ENCODE data around the gene INPP4A. TPM values are rescaled to one million over a fixed set of nuclear protein-coding genes. Genes with fewer than 3 reads are reported as not detected.

Gene INPP4A
- total and polyA plus RNA-seq, 2 experiments from 2014 or later, result 7.9 to 13.1 TPM

DNA sequence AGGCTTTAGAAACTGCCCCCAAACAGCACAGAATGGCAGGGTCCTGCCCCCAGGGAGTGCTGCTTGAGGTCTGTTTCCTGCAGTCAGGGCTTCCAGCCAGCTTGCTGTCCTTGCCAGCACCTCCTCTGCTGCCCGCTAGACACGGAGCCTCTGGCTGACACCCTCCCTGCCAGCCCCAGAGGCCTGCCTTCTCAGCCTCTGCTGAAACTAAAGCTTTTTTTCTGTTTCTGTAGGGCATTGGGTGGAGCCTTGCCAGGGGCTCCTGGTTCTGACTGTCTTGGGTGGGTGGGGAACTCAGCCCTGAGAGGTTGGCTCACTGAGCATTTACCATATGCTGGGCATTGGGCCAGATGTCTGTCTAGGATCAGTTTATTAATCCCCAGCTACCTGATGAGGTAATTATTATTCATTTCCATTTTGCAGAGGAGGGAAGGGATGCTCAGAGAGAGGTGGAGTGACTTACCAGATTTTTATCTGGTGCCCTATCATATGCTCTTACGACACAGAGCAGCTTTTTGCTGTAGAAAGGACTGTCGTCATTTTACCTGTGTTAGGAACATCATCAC lies 35.4 kb downstream of the INPP4A start:
- H3K4me2 ChIP-seq, result no peak overlapping the region

DNA sequence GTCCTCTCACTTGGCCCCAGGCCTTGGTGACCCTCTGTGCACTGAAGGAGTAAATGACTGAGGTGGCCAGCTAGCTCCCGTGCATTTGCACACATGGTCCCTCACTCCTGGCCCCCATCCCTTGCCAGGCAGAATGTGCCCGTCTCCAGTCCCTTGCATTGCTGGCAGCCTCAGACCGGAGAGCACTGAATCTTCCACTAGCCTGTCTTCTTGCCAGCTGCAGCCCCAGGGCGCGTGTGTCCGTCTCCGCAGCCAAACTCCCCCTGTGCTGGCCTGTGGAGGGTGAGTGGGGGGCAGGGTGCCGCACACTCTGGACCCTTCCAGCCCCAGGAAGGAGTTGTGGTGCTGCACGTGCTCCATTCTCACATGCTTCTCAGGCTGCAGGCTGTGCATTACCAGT lies 35.9 kb downstream of the INPP4A start:
- peaks cover 15% of the 10 kb centered on the region for H3K4me1 ChIP-seq (ENCODE audit: insufficient read depth)

More for the DNA sequence above, 35.4 kb downstream of the INPP4A start:
- H3K4me3 ChIP-seq, result no peak overlapping the region
- H4K20me1 ChIP-seq (ENCODE audit: insufficient read depth, poor library complexity, severe bottlenecking), result peaks cover 26% of the 10 kb centered on the region
- TF ChIP-seq EZH2 (IDR thresholded peaks at IDR 0.05; ENCODE audit: borderline replicate concordance), result no peak
- TF ChIP-seq EZH2phosphoT487 (IDR thresholded peaks at IDR 0.05; ENCODE audit: low read depth, severe bottlenecking, unreplicated experiment), result no peak
- TF ChIP-seq CTCF (IDR thresholded peaks at IDR 0.05; ENCODE audit: poor library complexity), result no peak
- no peaks in the 10 kb centered on the region for H3K27me3 ChIP-seq
- H3K27ac ChIP-seq, result no peak overlapping the region
- no peaks in the 10 kb centered on the region for H3K9me3 ChIP-seq (ENCODE audit: low read depth)
- no peak overlapping the region for H2AFZ ChIP-seq
- no peaks in the 10 kb centered on the region for H3K9me2 ChIP-seq (replicated peaks; ENCODE audit: insufficient read depth)
- peak; percentile 69 for DNase-seq (ENCODE audit: low spot score)
- 66% methylated on average over 4 of the region's 4 CpGs for WGBS (ENCODE audit: low lambda C conversion rate, missing lambda C conversion rate)
- peaks cover 36% of the 10 kb centered on the region for H3K79me2 ChIP-seq
- peaks cover 14% of the 10 kb centered on the region for H3K4me1 ChIP-seq (ENCODE audit: insufficient read depth)
- H3K36me3 ChIP-seq (replicated peaks; ENCODE audit: insufficient read depth, low read depth), result no peaks in the 10 kb centered on the region

GRCh38 chr2:98482362-98482761 lies 37.7 kb downstream of the INPP4A start:
- no peaks in the 10 kb centered on the region for H3K36me3 ChIP-seq (replicated peaks; ENCODE audit: insufficient read depth, low read depth)
- 89% methylated on average over 2 of the region's 2 CpGs for WGBS (ENCODE audit: low lambda C conversion rate, missing lambda C conversion rate)
- no peak overlapping the region for H2AFZ ChIP-seq
- TF ChIP-seq EZH2phosphoT487 (IDR thresholded peaks at IDR 0.05; ENCODE audit: low read depth, severe bottlenecking, unreplicated experiment) (no peak), EZH2 (IDR thresholded peaks at IDR 0.05; ENCODE audit: borderline replicate concordance) (no peak), CTCF (IDR thresholded peaks at IDR 0.05; ENCODE audit: poor library complexity) (no peak)
- no peaks in the 10 kb centered on the region for H3K9me3 ChIP-seq (ENCODE audit: low read depth)
- no peaks in the 10 kb centered on the region for H3K27me3 ChIP-seq
- H3K79me2 ChIP-seq, result peaks cover 45% of the 10 kb centered on the region
- H3K4me1 ChIP-seq (ENCODE audit: insufficient read depth), result peaks cover 15% of the 10 kb centered on the region
- no peaks in the 10 kb centered on the region for H3K9me2 ChIP-seq (replicated peaks; ENCODE audit: insufficient read depth)
- no peak overlapping the region for H3K27ac ChIP-seq
- DNase-seq (ENCODE audit: low spot score), result no peak
- no peak overlapping the region for H3K4me2 ChIP-seq
- H4K20me1 ChIP-seq (ENCODE audit: insufficient read depth, poor library complexity, severe bottlenecking), result peaks cover 26% of the 10 kb centered on the region
- H3K4me3 ChIP-seq, result no peak overlapping the region

More for the DNA sequence above, 35.9 kb downstream of the INPP4A start:
- Histone ChIP-seq H3K36me3 (replicated peaks; ENCODE audit: insufficient read depth, low read depth) (no peaks in the 10 kb centered on the region), H3K27me3 (no peaks in the 10 kb centered on the region), H3K9me3 (ENCODE audit: low read depth) (no peaks in the 10 kb centered on the region), H3K4me3 (no peak overlapping the region), H3K27ac (no peak overlapping the region), H2AFZ (no peak overlapping the region), H4K20me1 (ENCODE audit: insufficient read depth, poor library complexity, severe bottlenecking) (peaks cover 26% of the 10 kb centered on the region), H3K4me2 (no peak overlapping the region), H3K79me2 (peaks cover 35% of the 10 kb centered on the region), H3K9me2 (replicated peaks; ENCODE audit: insufficient read depth) (no peaks in the 10 kb centered on the region)
- TF ChIP-seq EZH2phosphoT487 (IDR thresholded peaks at IDR 0.05; ENCODE audit: low read depth, severe bottlenecking, unreplicated experiment) (no peak), CTCF (IDR thresholded peaks at IDR 0.05; ENCODE audit: poor library complexity) (no peak), EZH2 (IDR thresholded peaks at IDR 0.05; ENCODE audit: borderline replicate concordance) (no peak)
- 89% methylated on average over 9 of the region's 9 CpGs for WGBS (ENCODE audit: low lambda C conversion rate, missing lambda C conversion rate)
- DNase-seq (ENCODE audit: low spot score), result no peak

Data from hepatocyte (in vitro differentiated cells).